Mesenchymal stem cell (in vitro differentiated cells and primary cell): Measurements from ENCODE around the gene CENPT. TPM values are rescaled to one million over a fixed set of nuclear protein-coding genes. Genes with fewer than 3 reads are reported as not detected.

Experiments
- DNase-seq: peaks from one replicate; pipeline ENCODE4 v3.0.0-alpha.2; 2013
- H2AFZ ChIP-seq: one replicate; pipeline ENCODE4 v1.6.1; 2013; ENCODE audit warnings: low read depth, mild to moderate bottlenecking, control low read depth, inconsistent platforms, low read length, moderate library complexity
- H2AK5ac ChIP-seq: 2 replicates; pipeline ENCODE4 v1.6.1; 2013; ENCODE audit warnings: low read length, moderate library complexity, mild to moderate bottlenecking, inconsistent platforms; ENCODE audit not compliant: severe bottlenecking
- H2BK120ac ChIP-seq: one replicate; pipeline ENCODE4 v1.6.1; 2013; ENCODE audit warnings: low read depth, mild to moderate bottlenecking, inconsistent platforms, low read length, moderate library complexity
- H2BK12ac ChIP-seq, 2 experiments: one replicate each; pipeline ENCODE4 v1.6.1; 2013; ENCODE audit warnings: inconsistent platforms in 2 of 2, low read length in 2 of 2, mild to moderate bottlenecking in 2 of 2, moderate library complexity in 2 of 2, control low read depth in 1 of 2
- H2BK15ac ChIP-seq: one replicate; pipeline ENCODE4 v1.6.1; 2013; ENCODE audit warnings: mild to moderate bottlenecking, low read depth, inconsistent platforms; ENCODE audit not compliant: poor library complexity, severe bottlenecking
- H2BK5ac ChIP-seq: 2 replicates; pipeline ENCODE4 v1.6.1; 2013; ENCODE audit warnings: low read depth, mild to moderate bottlenecking, low read length, control low read depth, inconsistent platforms; ENCODE audit not compliant: poor library complexity, severe bottlenecking
- H3K14ac ChIP-seq, 2 experiments: one replicate each; pipeline ENCODE4 v1.6.1; 2013; ENCODE audit warnings: inconsistent platforms in 2 of 2, low read length in 2 of 2, control low read depth in 1 of 2, mild to moderate bottlenecking in 1 of 2, moderate library complexity in 1 of 2
- H3K18ac ChIP-seq, 2 experiments: one replicate each; pipeline ENCODE4 v1.6.1; 2013; ENCODE audit warnings: inconsistent platforms in 2 of 2, low read length in 2 of 2, control low read depth in 1 of 2, low read depth in 1 of 2, mild to moderate bottlenecking in 1 of 2
- H3K23ac ChIP-seq, 2 experiments: one replicate each; pipeline ENCODE4 v1.6.1; 2013; ENCODE audit warnings: inconsistent platforms in 2 of 2, low read length in 2 of 2, mild to moderate bottlenecking in 2 of 2, moderate library complexity in 2 of 2, control low read depth in 1 of 2
- H3K27ac ChIP-seq: 2 replicates; pipeline ENCODE4 v1.5.1; 2013; ENCODE audit warnings: mild to moderate bottlenecking, moderate library complexity, low read length, control low read depth, inconsistent platforms; ENCODE audit not compliant: poor library complexity, severe bottlenecking
- H3K27me3 ChIP-seq, 2 experiments: 2 replicates each; pipeline versions ENCODE4 v1.6.1 to v1.7.0; 2013; ENCODE audit warnings: low read length in 2 of 2, mild to moderate bottlenecking in 2 of 2, moderate library complexity in 2 of 2, control low read depth in 1 of 2, inconsistent platforms in 1 of 2; ENCODE audit not compliant: control insufficient read depth in 1 of 2, insufficient read depth in 1 of 2
- H3K36me3 ChIP-seq, 2 experiments: 2 replicates each; pipeline versions ENCODE4 v1.6.1 to v1.7.0; 2013; ENCODE audit warnings: low read length in 2 of 2, control low read depth in 1 of 2, inconsistent platforms in 1 of 2, low read depth in 1 of 2, mild to moderate bottlenecking in 1 of 2; ENCODE audit not compliant: insufficient read depth in 2 of 2, control insufficient read depth in 1 of 2
- H3K4ac ChIP-seq, 2 experiments: one replicate each; pipeline ENCODE4 v1.6.1; 2013; ENCODE audit warnings: inconsistent platforms in 2 of 2, low read length in 2 of 2, mild to moderate bottlenecking in 2 of 2, moderate library complexity in 2 of 2, control low read depth in 1 of 2, low read depth in 1 of 2
- H3K4me1 ChIP-seq: 2 replicates; pipeline ENCODE4 v1.6.1; 2013; ENCODE audit warnings: low read depth, low read length, control low read depth; ENCODE audit not compliant: control insufficient read depth, insufficient read depth
- H3K4me2 ChIP-seq: 2 replicates; pipeline ENCODE4 v1.6.1; 2013; ENCODE audit warnings: low read length, mild to moderate bottlenecking, inconsistent platforms; ENCODE audit not compliant: poor library complexity, severe bottlenecking
- H3K4me3 ChIP-seq, 2 experiments: 2 replicates each; pipeline versions ENCODE4 v1.5.1 to v1.7.0; 2013; ENCODE audit warnings: low read length in 2 of 2, mild to moderate bottlenecking in 2 of 2, control low read depth in 1 of 2, low read depth in 1 of 2; ENCODE audit not compliant: insufficient read depth in 1 of 2
- H3K79me1 ChIP-seq: replicated peaks from 2 replicates; pipeline ENCODE4 v1.6.1; 2013; ENCODE audit warnings: mild to moderate bottlenecking, control low read depth, low read length, inconsistent platforms; ENCODE audit not compliant: poor library complexity, severe bottlenecking
- H3K9ac ChIP-seq: 2 replicates; pipeline ENCODE4 v1.7.0; 2013; ENCODE audit warnings: mild to moderate bottlenecking, low read length, moderate library complexity
- H3K9me3 ChIP-seq: 2 replicates; pipeline ENCODE4 v1.7.0; 2013; ENCODE audit warnings: mild to moderate bottlenecking, low read length; ENCODE audit not compliant: control insufficient read depth
- H4K8ac ChIP-seq: one replicate; pipeline ENCODE4 v1.6.1; 2013; ENCODE audit warnings: inconsistent platforms, mild to moderate bottlenecking, low read length, moderate library complexity
- H4K91ac ChIP-seq: one replicate; pipeline ENCODE4 v1.6.1; 2013; ENCODE audit warnings: mild to moderate bottlenecking, low read length, inconsistent platforms
- WGBS: methylation state at CpG from one replicate; pipeline ENCODE4 v1.1.7; 2013; ENCODE audit warnings: mixed read lengths; 5-methylcytosine and 5-hydroxymethylcytosine counted together
- small RNA-seq: library from polyadenylated mRNA; stranded (forward); fragments of <200 nt; extraction: miRNeasy Mini kit (QIAGEN cat#:217004); gene quantifications from one replicate; pipeline ENCODE3, GENCODE V24; 2013; ENCODE audit warnings: low read depth

The CENPT gene

GRCh38 chr16:67779256-67780014 is 68.1 kb downstream of the CENPT start:
- H3K14ac ChIP-seq = no peak overlapping the region
- WGBS = 97% methylated on average over 3 of the region's 5 CpGs

More at GRCh38 chr16:67779256-67780014, 68.1 kb downstream of the CENPT start:
- H2BK12ac ChIP-seq = no peak overlapping the region
- no peak overlapping the region for H4K8ac ChIP-seq
- H3K79me1 ChIP-seq = peaks cover 33% of the 10 kb centered on the region
- H3K4me2 ChIP-seq = no peak overlapping the region
- no peak overlapping the region for H3K9ac ChIP-seq
- no peak overlapping the region for H3K27ac ChIP-seq
- H3K27me3 ChIP-seq = no peaks in the 10 kb centered on the region
- no peak for DNase-seq
- H3K4ac ChIP-seq = no peak overlapping the region
- H3K9me3 ChIP-seq = no peaks in the 10 kb centered on the region
- no peak overlapping the region for H2AFZ ChIP-seq
- no peak overlapping the region for H2AK5ac ChIP-seq
- H3K36me3 ChIP-seq = peaks cover 0 to 3% of the 10 kb centered on the region in 2 experiments
- H3K23ac ChIP-seq = no peak overlapping the region
- H2BK15ac ChIP-seq = no peak overlapping the region
- no peak overlapping the region for H3K18ac ChIP-seq
- H4K91ac ChIP-seq = no peak overlapping the region
- no peak overlapping the region for H2BK5ac ChIP-seq
- no peak overlapping the region for H3K4me3 ChIP-seq
- H3K4me1 ChIP-seq = peaks cover 3% of the 10 kb centered on the region
- H2BK120ac ChIP-seq = no peak overlapping the region

Small RNA genes lying within 50 kb of the gene (small RNA-seq; reads per million reads assigned to genes)
- not detected for gene AC040162.2
- not detected for gene NRN1L
